Neuronal stem cell (in vitro differentiated cells): Measurements from ENCODE around the gene TBC1D22A.

Experiments
- DNase-seq: peaks from one replicate; pipeline ENCODE4 v3.0.0-alpha.2; 2013; ENCODE audit warnings: low spot score
- H2AFZ ChIP-seq: one replicate; pipeline ENCODE4 v1.6.1; 2013; ENCODE audit warnings: mild to moderate bottlenecking, low read length, inconsistent platforms
- H2AK5ac ChIP-seq: 2 replicates; pipeline ENCODE4 v1.6.1; 2013; ENCODE audit warnings: low read depth, mild to moderate bottlenecking, inconsistent platforms, low read length, moderate library complexity, mixed read lengths
- H2BK120ac ChIP-seq: 2 replicates; pipeline ENCODE4 v1.6.1; 2013; ENCODE audit warnings: low read depth, mild to moderate bottlenecking, inconsistent platforms, low read length, moderate library complexity, mixed read lengths
- H2BK12ac ChIP-seq: one replicate; pipeline ENCODE4 v1.6.1; 2013; ENCODE audit warnings: low read length, inconsistent platforms
- H2BK15ac ChIP-seq: 2 replicates; pipeline ENCODE4 v1.6.1; 2013; ENCODE audit warnings: mild to moderate bottlenecking, low read length, inconsistent platforms, mixed read lengths
- H2BK5ac ChIP-seq: one replicate; pipeline ENCODE4 v1.6.1; 2013; ENCODE audit warnings: inconsistent platforms, mild to moderate bottlenecking, low read length, moderate library complexity
- H3K14ac ChIP-seq: one replicate; pipeline ENCODE4 v1.6.1; 2013; ENCODE audit warnings: low read length, inconsistent platforms
- H3K18ac ChIP-seq: 2 replicates; pipeline ENCODE4 v1.6.1; 2013; ENCODE audit warnings: low read length, inconsistent platforms
- H3K23ac ChIP-seq: 2 replicates; pipeline ENCODE4 v1.6.1; 2013; ENCODE audit warnings: low read depth, mild to moderate bottlenecking, mixed read lengths, low read length, inconsistent platforms; ENCODE audit not compliant: poor library complexity
- H3K27ac ChIP-seq: replicated peaks from 3 replicates; pipeline ENCODE4 v1.5.1; 2013; ENCODE audit warnings: low read length, inconsistent platforms
- H3K27me3 ChIP-seq, 3 experiments: 2 replicates each; pipeline ENCODE4 v1.6.1; 2013; ENCODE audit warnings: low read length in 3 of 3, mild to moderate bottlenecking in 2 of 3, inconsistent platforms in 1 of 3, low read depth in 1 of 3, mixed read lengths in 1 of 3, moderate library complexity in 1 of 3; ENCODE audit not compliant: control insufficient read depth in 3 of 3, insufficient read depth in 3 of 3
- H3K36me3 ChIP-seq, 2 donors: replicated peaks in 1 of 2; 2 replicates each; pipeline ENCODE4 v1.6.1; 2013; ENCODE audit warnings: low read length in 2 of 2; ENCODE audit not compliant: control insufficient read depth in 2 of 2, insufficient read depth in 2 of 2
- H3K4ac ChIP-seq: 2 replicates; pipeline ENCODE4 v1.6.1; 2013; ENCODE audit warnings: inconsistent platforms, mild to moderate bottlenecking, low read length, moderate library complexity
- H3K4me1 ChIP-seq, 2 donors: 1 replicate in 1 of 2; 2 replicates in 1 of 2; pipeline ENCODE4 v1.6.1; 2013; ENCODE audit warnings: low read length in 2 of 2, low read depth in 1 of 2; ENCODE audit not compliant: control insufficient read depth in 2 of 2, insufficient read depth in 1 of 2
- H3K4me2 ChIP-seq: one replicate; pipeline ENCODE4 v1.6.1; 2013; ENCODE audit warnings: mild to moderate bottlenecking, low read length, inconsistent platforms; ENCODE audit not compliant: insufficient read depth, poor library complexity, severe bottlenecking
- H3K4me3 ChIP-seq, 2 donors: 2 replicates each; pipeline ENCODE4 v1.5.1; 2013; ENCODE audit warnings: low read length in 2 of 2, mild to moderate bottlenecking in 2 of 2, inconsistent platforms in 1 of 2, moderate library complexity in 1 of 2
- H3K79me1 ChIP-seq: one replicate; pipeline ENCODE4 v1.6.1; 2013; ENCODE audit warnings: low read depth, mild to moderate bottlenecking, inconsistent platforms, low read length, moderate library complexity
- H3K9ac ChIP-seq: one replicate; pipeline ENCODE4 v1.6.1; 2013; ENCODE audit warnings: mild to moderate bottlenecking, low read depth, low read length, inconsistent platforms; ENCODE audit not compliant: poor library complexity
- H3K9me3 ChIP-seq, 2 donors: replicated peaks in 1 of 2; 2 replicates each; pipeline versions ENCODE3 to v1.6.1; 2013; ENCODE audit warnings: low read length in 2 of 2, mild to moderate bottlenecking in 2 of 2, inconsistent platforms in 1 of 2, low read depth in 1 of 2, mixed read lengths in 1 of 2, moderate library complexity in 1 of 2; ENCODE audit not compliant: control insufficient read depth in 2 of 2, insufficient read depth in 1 of 2
- H4K8ac ChIP-seq: one replicate; pipeline ENCODE4 v1.6.1; 2013; ENCODE audit warnings: low read depth, mild to moderate bottlenecking, inconsistent platforms, low read length, moderate library complexity
- H4K91ac ChIP-seq: one replicate; pipeline ENCODE4 v1.6.1; 2013; ENCODE audit warnings: low read length, low read depth, mild to moderate bottlenecking, inconsistent platforms; ENCODE audit not compliant: poor library complexity
- WGBS, 2 donors: extraction: QIAGEN DNeasy Blood & Tissue Kit; methylation state at CpG; one replicate each; pipeline ENCODE4 v1.1.7; 2013; ENCODE audit warnings: missing lambda C conversion rate in 2 of 2, mixed read lengths in 1 of 2; ENCODE audit not compliant: insufficient read length in 2 of 2, insufficient replicate concordance in 1 of 2; ENCODE audit errors: extremely low coverage in 2 of 2; 5-methylcytosine and 5-hydroxymethylcytosine counted together

TBC1D22A gene

DNA sequence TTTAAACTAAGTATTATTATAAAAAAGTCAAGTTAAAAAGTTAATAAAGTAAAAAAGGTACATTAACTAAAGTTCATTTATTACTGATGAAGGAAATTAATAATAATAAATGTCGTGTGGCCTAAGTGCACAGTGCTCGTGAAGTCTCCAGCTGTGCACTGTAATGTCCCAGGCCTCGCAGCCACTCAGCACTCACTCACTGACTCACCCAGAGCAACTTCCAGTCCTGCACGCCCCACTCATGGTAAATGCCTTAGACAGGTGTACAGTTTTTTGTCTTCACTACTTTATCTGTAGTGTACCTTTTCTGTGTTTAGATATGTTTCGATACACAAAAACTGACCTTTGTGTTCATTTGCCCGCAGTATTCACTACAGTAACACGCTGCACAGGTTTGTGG, 175.5 kb downstream of the TBC1D22A start:
- Histone ChIP-seq H3K27me3 (no peaks in the 10 kb centered on the region), H3K9me3 (peaks cover 0 to 2% of the 10 kb centered on the region in 2 donors), H3K27ac (no peak overlapping the region), H2BK120ac (no peak overlapping the region), H4K8ac (no peak overlapping the region), H3K4me1 (peaks cover 2 to 20% of the 10 kb centered on the region in 2 donors), H4K91ac (no peak overlapping the region), H3K4me3 (no peak overlapping the region), H3K18ac (no peak overlapping the region), H3K9ac (no peak overlapping the region), H3K79me1 (no peaks in the 10 kb centered on the region), H2BK5ac (no peak overlapping the region), H3K36me3 (no peaks in the 10 kb centered on the region), H2BK15ac (no peak overlapping the region), H3K4ac (no peak overlapping the region), H2BK12ac (no peak overlapping the region), H2AFZ (no peak overlapping the region), H3K14ac (no peak overlapping the region), H3K23ac (no peak overlapping the region), H3K4me2 (no peak overlapping the region), H2AK5ac (no peak overlapping the region)
- no CpG with 5 or more reads among the region's 7 CpGs for WGBS, 2 donors
- no peak for DNase-seq

DNA sequence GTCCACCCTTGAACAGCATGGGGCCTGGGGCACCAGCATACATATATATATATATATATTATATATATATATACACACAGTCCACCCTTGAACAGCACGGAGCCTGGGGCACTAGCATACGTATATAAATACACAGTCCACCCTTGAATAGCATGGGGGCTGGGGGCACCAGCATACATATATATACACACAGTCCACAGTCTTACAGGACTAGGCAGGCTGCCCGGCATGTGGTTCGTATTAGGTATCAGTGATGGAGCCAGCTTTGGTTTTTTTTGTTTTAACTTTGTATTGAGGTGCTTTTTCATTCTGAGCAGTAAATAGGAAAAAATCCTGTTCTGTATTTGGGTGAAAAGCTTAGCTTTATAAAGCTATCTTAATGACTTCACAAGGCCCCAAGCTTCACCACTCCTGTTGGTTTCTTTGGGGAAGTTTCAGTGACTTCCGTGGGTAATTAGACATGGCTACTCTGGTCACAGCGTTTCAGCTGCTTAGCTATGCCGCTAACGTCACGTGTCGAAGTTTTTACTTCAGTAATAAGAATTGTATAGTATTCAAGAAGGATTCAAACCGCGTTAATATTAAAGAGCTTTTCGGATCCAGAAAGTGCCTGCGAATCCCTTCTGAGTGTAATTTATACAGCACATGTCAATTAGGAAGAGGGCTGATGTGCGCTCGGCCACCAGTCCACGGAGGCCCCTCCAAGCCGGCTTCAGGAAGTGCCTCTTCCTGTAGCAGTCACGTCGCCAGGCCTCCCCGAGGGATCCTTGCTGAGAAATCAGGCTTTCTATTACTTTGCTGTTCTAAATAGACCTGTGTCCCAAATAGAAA, 179.7 kb downstream of the TBC1D22A start:
- Histone ChIP-seq H2BK5ac (no peak overlapping the region), H3K18ac (no peak overlapping the region), H3K27ac (no peak overlapping the region), H3K4me1 (peaks cover 0 to 4% of the 10 kb centered on the region in 2 donors), H3K9ac (no peak overlapping the region), H2BK15ac (no peak overlapping the region), H3K4me2 (no peak overlapping the region), H3K36me3 (no peaks in the 10 kb centered on the region), H2BK120ac (no peak overlapping the region), H2AK5ac (no peak overlapping the region), H4K91ac (no peak overlapping the region), H3K23ac (no peak overlapping the region), H3K4me3 (no peak overlapping the region), H2BK12ac (no peak overlapping the region), H3K4ac (no peak overlapping the region), H3K79me1 (peaks cover under 1% of the 10 kb centered on the region), H4K8ac (no peak overlapping the region), H2AFZ (no peak overlapping the region), H3K27me3 (no peaks in the 10 kb centered on the region), H3K14ac (no peak overlapping the region), H3K9me3 (peaks cover 0 to 4% of the 10 kb centered on the region in 2 donors)
- no CpG with 5 or more reads among the region's 21 CpGs for WGBS, 2 donors
- DNase-seq, result no peak

DNA sequence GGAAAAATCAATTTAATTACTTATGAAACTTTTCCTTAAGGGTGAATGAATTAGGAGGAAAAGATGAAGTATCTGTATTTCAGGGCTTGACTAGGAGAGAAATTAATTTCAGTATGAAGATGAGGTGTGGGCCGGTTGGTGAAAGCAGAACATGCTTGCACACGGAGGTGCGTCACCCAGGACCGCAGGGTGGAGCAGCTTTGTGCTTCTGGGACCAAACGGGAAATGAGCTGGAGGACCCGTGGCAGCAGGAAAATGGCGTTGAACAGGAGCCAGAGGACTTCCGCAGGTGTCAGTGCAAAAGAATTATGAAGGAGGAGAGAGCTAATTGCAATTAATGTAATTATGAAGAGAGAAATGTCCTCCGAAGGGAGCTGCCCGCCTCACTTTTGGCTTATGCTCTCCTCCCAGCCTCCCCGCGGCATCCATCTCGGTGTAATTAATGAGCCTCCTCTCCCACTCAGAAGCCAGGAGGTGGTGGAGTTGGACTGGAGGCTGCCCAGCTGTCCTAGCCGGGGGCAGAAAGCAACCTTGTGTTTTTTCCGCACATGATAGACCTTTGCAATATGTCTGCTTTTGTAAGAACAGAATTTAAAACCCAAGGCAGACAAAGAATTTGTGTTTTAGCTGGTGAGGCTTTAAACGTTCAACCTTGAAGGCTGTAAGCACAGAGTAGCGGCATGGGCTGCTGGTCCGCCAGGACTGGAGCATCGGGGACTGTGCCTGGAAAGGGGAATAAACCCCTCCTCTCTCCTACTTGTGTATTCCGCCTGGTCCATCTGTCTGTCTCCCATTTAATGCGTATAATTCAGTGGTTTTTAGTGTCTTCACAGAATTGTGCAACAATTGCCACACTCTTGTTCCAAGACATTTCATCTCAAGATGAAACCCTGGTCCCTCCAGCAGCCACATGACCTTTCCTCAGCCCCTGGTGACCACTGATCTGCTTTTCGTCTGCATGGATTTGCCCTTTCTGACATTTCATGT, 180.6 kb downstream of the TBC1D22A start:
- Histone ChIP-seq H2AFZ (no peak overlapping the region), H3K4me3 (no peak overlapping the region), H3K36me3 (no peaks in the 10 kb centered on the region), H3K79me1 (peaks cover 5% of the 10 kb centered on the region), H2BK12ac (no peak overlapping the region), H3K4ac (no peak overlapping the region), H2BK5ac (no peak overlapping the region), H3K18ac (no peak overlapping the region), H4K8ac (no peak overlapping the region), H3K14ac (no peak overlapping the region), H3K9ac (no peak overlapping the region), H3K27me3 (no peaks in the 10 kb centered on the region), H3K9me3 (peaks cover 0 to 4% of the 10 kb centered on the region in 2 donors), H3K23ac (no peak overlapping the region), H3K27ac (no peak overlapping the region), H4K91ac (no peak overlapping the region), H3K4me2 (no peak overlapping the region), H2BK15ac (no peak overlapping the region), H3K4me1 (peaks cover 5 to 12% of the 10 kb centered on the region in 2 donors), H2BK120ac (no peak overlapping the region), H2AK5ac (no peak overlapping the region)
- no CpG with 5 or more reads among the region's 22 CpGs for WGBS, 2 donors
- no peak for DNase-seq

DNA sequence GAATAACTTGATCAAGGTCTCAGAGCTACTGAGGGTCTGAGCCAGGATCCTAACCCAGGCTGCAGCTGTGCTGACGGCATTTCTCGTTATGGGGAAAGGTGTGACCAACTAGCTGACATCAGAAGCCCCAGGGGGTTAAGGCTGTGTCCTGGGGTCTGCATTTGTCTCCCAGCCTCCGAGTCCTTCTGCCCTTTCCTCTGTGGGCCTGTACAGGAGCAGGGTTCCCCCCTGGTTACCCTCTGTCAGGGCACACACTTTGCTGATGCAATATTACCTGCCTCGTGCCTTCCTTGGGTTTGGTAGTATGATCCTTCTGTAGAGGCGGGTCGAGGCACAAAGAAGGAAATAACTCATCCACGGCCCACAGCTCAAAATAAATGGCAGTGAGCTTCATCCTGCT, 183.0 kb downstream of the TBC1D22A start:
- H4K8ac ChIP-seq, result no peak overlapping the region
- H3K79me1 ChIP-seq, result peaks cover 5% of the 10 kb centered on the region

More for the DNA sequence above, 183.0 kb downstream of the TBC1D22A start:
- Histone ChIP-seq H3K9ac (no peak overlapping the region), H3K4me2 (no peak overlapping the region), H3K18ac (no peak overlapping the region), H3K4me1 (peaks cover 9 to 14% of the 10 kb centered on the region in 2 donors), H2BK15ac (no peak overlapping the region), H2BK12ac (no peak overlapping the region), H3K4me3 (no peak overlapping the region), H3K36me3 (peaks cover 0 to 3% of the 10 kb centered on the region in 2 donors), H2AFZ (no peak overlapping the region), H2AK5ac (no peak overlapping the region), H4K91ac (no peak overlapping the region), H3K27me3 (no peaks in the 10 kb centered on the region), H3K9me3 (peaks cover 0 to 2% of the 10 kb centered on the region in 2 donors), H3K14ac (no peak overlapping the region), H3K23ac (no peak overlapping the region), H3K27ac (no peak overlapping the region), H2BK120ac (no peak overlapping the region), H2BK5ac (no peak overlapping the region), H3K4ac (no peak overlapping the region)
- DNase-seq, result no peak
- no CpG with 5 or more reads among the region's 7 CpGs for WGBS, 2 donors
